K562 (cell line): Measurements from ENCODE around the gene CEP131. TPM values are rescaled to one million over a fixed set of nuclear protein-coding genes. Genes with fewer than 3 reads are reported as not detected.

Experiments
- ARID2 ChIP-seq: fragments of 450-650 bp; IDR thresholded peaks from 2 replicates; pipeline ENCODE4 v1.6.1; 2017; ENCODE audit warnings: antibody characterized with exemption, mild to moderate bottlenecking
- CCAR2 ChIP-seq: fragments of 200-400 bp; formaldehyde crosslinking; IDR thresholded peaks from 2 replicates; pipeline ENCODE4 v1.6.1; 2017; ENCODE audit warnings: mild to moderate bottlenecking, low read depth, low read length
- E4F1 ChIP-seq: fragments of 250-450 bp; sonication (Bioruptor Pico); IDR thresholded peaks from 2 replicates; pipeline ENCODE4 v1.5.0; 2021; ENCODE audit warnings: mild to moderate bottlenecking, borderline replicate concordance
- ELF1 ChIP-seq: fragments of 200-800 bp; sonication (Bioruptor generic); IDR thresholded peaks from 2 replicates; pipeline ENCODE4 v1.6.1; 2016; ENCODE audit warnings: missing genetic modification characterization, missing compliant biosample characterization
- ELK1 ChIP-seq: sonication (generic); formaldehyde crosslinking; IDR thresholded peaks from 2 replicates; pipeline ENCODE4 v1.8.1; 2022; ENCODE audit warnings: missing genetic modification reagents
- HDAC1 ChIP-seq, 2 experiments: fragments of 450-650 bp; IDR thresholded peaks; 2 replicates each; pipeline ENCODE4 v1.6.1; 2016 to 2017; ENCODE audit warnings: inconsistent platforms in 1 of 2, mild to moderate bottlenecking in 1 of 2, moderate library complexity in 1 of 2
- TBP ChIP-seq: optimal IDR thresholded peaks from 2 replicates; pipeline ENCODE3; 2011; ENCODE audit warnings: low read depth, low read length, improper control_type of control experiment
- ZNF398 ChIP-seq: fragments of 250-450 bp; sonication (Bioruptor Pico); IDR thresholded peaks from 2 replicates; pipeline ENCODE4 v1.8.0; 2021; ENCODE audit warnings: moderate library complexity, mild to moderate bottlenecking, inconsistent platforms
- ZNF79 ChIP-seq: fragments of 250-450 bp; sonication (Bioruptor Pico); IDR thresholded peaks from 2 replicates; pipeline ENCODE4 v1.4.0; 2020; ENCODE audit warnings: low read depth, mild to moderate bottlenecking, moderate library complexity
- polyA plus RNA-seq, 8 experiments: library from polyadenylated mRNA; depleted of rRNA in 4 of 8; stranded (reverse) in 5 of 8; unstranded in 3 of 8; fragments of >200 nt; fragmentation: Nextera tagmentation in 2 of 8; fragmentation: Illumina TruSeq in 1 of 8; extraction: Ambion mirVana in 2 of 8; extraction: Trizol in 1 of 8; gene quantifications; 2 replicates each; pipeline versions ENCODE4 v1.2.1 to v1.2.3, GENCODE V29; 2011 to 2014; ENCODE audit warnings: inconsistent platforms in 1 of 8, missing spikeins in 1 of 8
- total RNA-seq, 7 experiments: library from RNA; depleted of rRNA in 6 of 7; stranded (reverse); fragments of >200 nt in 6 of 7; fragmentation: Illumina TruSeq in 2 of 7; extraction: Trizol in 2 of 7; gene quantifications; 2 replicates each; pipeline versions ENCODE4 v1.2.1 to v1.2.3, GENCODE V29; 2011 to 2021; ENCODE audit warnings: low replicate concordance in 1 of 7
- TF ChIP-seq, protein P1 (sequence below): sonication (generic); formaldehyde crosslinking; IDR thresholded peaks from 2 replicates; pipeline ENCODE4 v1.8.0; 2022; ENCODE audit warnings: missing genetic modification reagents, mild to moderate bottlenecking, moderate library complexity, borderline replicate concordance
- TF ChIP-seq, protein P2 (sequence below): sonication (generic); formaldehyde crosslinking; IDR thresholded peaks from 2 replicates; pipeline ENCODE4 v1.8.1; 2023; ENCODE audit warnings: mild to moderate bottlenecking, missing genetic modification reagents
- TF ChIP-seq, protein P3 (sequence below): fragments of 250-450 bp; sonication (Bioruptor Pico); IDR thresholded peaks from 2 replicates; pipeline ENCODE4 v1.8.0; 2021; ENCODE audit warnings: borderline replicate concordance, mild to moderate bottlenecking, moderate library complexity; ENCODE audit not compliant: poor library complexity, severe bottlenecking
- TF ChIP-seq, protein P4 (sequence below): fragments of 250-450 bp; sonication (Bioruptor Pico); IDR thresholded peaks from 2 replicates; pipeline ENCODE4 v1.5.0; 2022; ENCODE audit warnings: mild to moderate bottlenecking

CEP131 gene
- total and polyA plus RNA-seq, 9 of the 15 experiments (the other 6 are each of a cell fraction or from before 2014, with no cell fraction given): 0.24 to 21.2 (median 2.3) TPM

- TF ChIP-seq, protein P1, sequence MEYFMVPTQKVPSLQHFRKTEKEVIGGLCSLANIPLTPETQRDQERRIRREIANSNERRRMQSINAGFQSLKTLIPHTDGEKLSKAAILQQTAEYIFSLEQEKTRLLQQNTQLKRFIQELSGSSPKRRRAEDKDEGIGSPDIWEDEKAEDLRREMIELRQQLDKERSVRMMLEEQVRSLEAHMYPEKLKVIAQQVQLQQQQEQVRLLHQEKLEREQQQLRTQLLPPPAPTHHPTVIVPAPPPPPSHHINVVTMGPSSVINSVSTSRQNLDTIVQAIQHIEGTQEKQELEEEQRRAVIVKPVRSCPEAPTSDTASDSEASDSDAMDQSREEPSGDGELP: 0 out of 2 replicates have a peak, but pooled peaks have one; percentile 20
- TF ChIP-seq CCAR2: no peak
- TF ChIP-seq, protein P2, sequence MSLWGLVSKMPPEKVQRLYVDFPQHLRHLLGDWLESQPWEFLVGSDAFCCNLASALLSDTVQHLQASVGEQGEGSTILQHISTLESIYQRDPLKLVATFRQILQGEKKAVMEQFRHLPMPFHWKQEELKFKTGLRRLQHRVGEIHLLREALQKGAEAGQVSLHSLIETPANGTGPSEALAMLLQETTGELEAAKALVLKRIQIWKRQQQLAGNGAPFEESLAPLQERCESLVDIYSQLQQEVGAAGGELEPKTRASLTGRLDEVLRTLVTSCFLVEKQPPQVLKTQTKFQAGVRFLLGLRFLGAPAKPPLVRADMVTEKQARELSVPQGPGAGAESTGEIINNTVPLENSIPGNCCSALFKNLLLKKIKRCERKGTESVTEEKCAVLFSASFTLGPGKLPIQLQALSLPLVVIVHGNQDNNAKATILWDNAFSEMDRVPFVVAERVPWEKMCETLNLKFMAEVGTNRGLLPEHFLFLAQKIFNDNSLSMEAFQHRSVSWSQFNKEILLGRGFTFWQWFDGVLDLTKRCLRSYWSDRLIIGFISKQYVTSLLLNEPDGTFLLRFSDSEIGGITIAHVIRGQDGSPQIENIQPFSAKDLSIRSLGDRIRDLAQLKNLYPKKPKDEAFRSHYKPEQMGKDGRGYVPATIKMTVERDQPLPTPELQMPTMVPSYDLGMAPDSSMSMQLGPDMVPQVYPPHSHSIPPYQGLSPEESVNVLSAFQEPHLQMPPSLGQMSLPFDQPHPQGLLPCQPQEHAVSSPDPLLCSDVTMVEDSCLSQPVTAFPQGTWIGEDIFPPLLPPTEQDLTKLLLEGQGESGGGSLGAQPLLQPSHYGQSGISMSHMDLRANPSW: no peak
- TF ChIP-seq, protein P3, sequence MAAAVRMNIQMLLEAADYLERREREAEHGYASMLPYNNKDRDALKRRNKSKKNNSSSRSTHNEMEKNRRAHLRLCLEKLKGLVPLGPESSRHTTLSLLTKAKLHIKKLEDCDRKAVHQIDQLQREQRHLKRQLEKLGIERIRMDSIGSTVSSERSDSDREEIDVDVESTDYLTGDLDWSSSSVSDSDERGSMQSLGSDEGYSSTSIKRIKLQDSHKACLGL (CRISPR knock-in tag): no peak
- TF ChIP-seq ELK1 (CRISPR knock-in tag): no peak
- no peak for TF ChIP-seq ZNF79 (CRISPR knock-in tag)
- TF ChIP-seq, protein P4, sequence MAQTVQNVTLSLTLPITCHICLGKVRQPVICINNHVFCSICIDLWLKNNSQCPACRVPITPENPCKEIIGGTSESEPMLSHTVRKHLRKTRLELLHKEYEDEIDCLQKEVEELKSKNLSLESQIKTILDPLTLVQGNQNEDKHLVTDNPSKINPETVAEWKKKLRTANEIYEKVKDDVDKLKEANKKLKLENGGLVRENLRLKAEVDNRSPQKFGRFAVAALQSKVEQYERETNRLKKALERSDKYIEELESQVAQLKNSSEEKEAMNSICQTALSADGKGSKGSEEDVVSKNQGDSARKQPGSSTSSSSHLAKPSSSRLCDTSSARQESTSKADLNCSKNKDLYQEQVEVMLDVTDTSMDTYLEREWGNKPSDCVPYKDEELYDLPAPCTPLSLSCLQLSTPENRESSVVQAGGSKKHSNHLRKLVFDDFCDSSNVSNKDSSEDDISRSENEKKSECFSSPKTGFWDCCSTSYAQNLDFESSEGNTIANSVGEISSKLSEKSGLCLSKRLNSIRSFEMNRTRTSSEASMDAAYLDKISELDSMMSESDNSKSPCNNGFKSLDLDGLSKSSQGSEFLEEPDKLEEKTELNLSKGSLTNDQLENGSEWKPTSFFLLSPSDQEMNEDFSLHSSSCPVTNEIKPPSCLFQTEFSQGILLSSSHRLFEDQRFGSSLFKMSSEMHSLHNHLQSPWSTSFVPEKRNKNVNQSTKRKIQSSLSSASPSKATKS (CRISPR knock-in tag): no peak
- TF ChIP-seq ZNF398 (CRISPR knock-in tag): no peak
- TF ChIP-seq HDAC1 (IDR thresholded peaks at IDR 0.05): no peak
- no peak for TF ChIP-seq E4F1 (CRISPR knock-in tag)
- TF ChIP-seq ARID2: no peak
- no peak for TF ChIP-seq TBP
- TF ChIP-seq ELF1 (tag): no peak
Observed at GRCh38 chr17:81200695-81201580, 21.8 kb downstream of the CEP131 start (continued).
